Esophagus squamous epithelium (tissue), 4 donors: ENCODE results near the gene COG5.

Experiments used
- CTCF ChIP-seq, 6 experiments: fragments of 450-650 bp in 4 of 6; fragments of 200-600 bp in 2 of 6; sonication (generic) in 2 of 6; IDR thresholded peaks; one replicate each; pipeline ENCODE4 v1.5.1; 2016 to 2019; ENCODE audit warnings: antibody characterized with exemption in 6 of 6, mild to moderate bottlenecking in 4 of 6, moderate library complexity in 4 of 6
- POLR2A ChIP-seq, 4 donors: fragments of 450-650 bp; IDR thresholded peaks; one replicate each; pipeline ENCODE4 v1.6.1; 2017; ENCODE audit warnings: antibody characterized with exemption in 4 of 4, mild to moderate bottlenecking in 4 of 4, moderate library complexity in 3 of 4

GRCh38 chr7:107152011-107152410 lies 411.7 kb downstream of the COG5 start:
- TF ChIP-seq CTCF (IDR thresholded peaks at IDR 0.05) (no peak), POLR2A (IDR thresholded peaks at IDR 0.05) (no peak)
